IMR-90 (cell line): ENCODE data around the gene CNDP2. TPM values are rescaled to one million over a fixed set of nuclear protein-coding genes. Genes with fewer than 3 reads are reported as not detected.

Source experiments
- ATAC-seq: fragments of 200-7000 bp; cut with Tn5 transposase; 2 replicates; pipeline ENCODE4 v1.9.1; 2020; ENCODE audit warnings: low read depth, mild to moderate bottlenecking, moderate library complexity
- BruUV-seq: library from RNA; stranded (reverse); fragments of 400-500 nt; replicated peaks from 2 replicates; lab custom pipeline; 2021; lab: Mats Ljungman, UMichigan
- CTCF ChIA-PET: fragments of 300-600 bp; formaldehyde crosslinking; extraction: SDS; loops from one replicate; lab custom pipeline; 2021; ENCODE audit warnings: antibody characterized with exemption; lab: Yijun Ruan, JAX
- POLR2A ChIA-PET: fragments of 300-600 bp; sonication (Branson Sonifier 250); formaldehyde crosslinking; loops from one replicate; lab custom pipeline; 2022; ENCODE audit warnings: antibody characterized with exemption; ENCODE audit not compliant: unreplicated experiment; lab: Charles Lee
- DNase-seq: peaks from one replicate; pipeline ENCODE4 v3.0.0; 2013
- H2AFZ ChIP-seq: replicated peaks from 2 replicates; pipeline ENCODE3; 2013; ENCODE audit warnings: low read length, mild to moderate bottlenecking; ENCODE audit not compliant: poor library complexity
- H2AK5ac ChIP-seq: 2 replicates; pipeline ENCODE4 v1.6.1; 2013; ENCODE audit warnings: low read depth, low read length, inconsistent platforms
- H2AK9ac ChIP-seq: replicated peaks from 2 replicates; pipeline ENCODE3; 2013; ENCODE audit warnings: mild to moderate bottlenecking, low read depth, low read length, moderate library complexity; ENCODE audit not compliant: poor library complexity
- H2BK120ac ChIP-seq: 2 replicates; pipeline ENCODE4 v1.6.1; 2013; ENCODE audit warnings: low read depth, low read length, inconsistent platforms
- H2BK15ac ChIP-seq: 3 replicates; pipeline ENCODE4 v1.6.1; 2013; ENCODE audit warnings: low read depth, low read length, inconsistent platforms
- H2BK20ac ChIP-seq: 2 replicates; pipeline ENCODE4 v1.6.1; 2013; ENCODE audit warnings: low read depth, mild to moderate bottlenecking, inconsistent platforms, low read length, moderate library complexity
- H2BK5ac ChIP-seq: 2 replicates; pipeline ENCODE4 v1.6.1; 2013; ENCODE audit warnings: mild to moderate bottlenecking, low read depth, low read length, inconsistent platforms; ENCODE audit not compliant: poor library complexity, severe bottlenecking
- H3K14ac ChIP-seq: replicated peaks from 2 replicates; pipeline ENCODE4 v1.6.1; 2013; ENCODE audit warnings: low read depth, low read length, inconsistent platforms
- H3K18ac ChIP-seq: 2 replicates; pipeline ENCODE4 v1.6.1; 2013; ENCODE audit warnings: low read depth, low read length, control low read depth
- H3K23ac ChIP-seq: 2 replicates; pipeline ENCODE4 v1.6.1; 2013; ENCODE audit warnings: low read depth, low read length, inconsistent platforms
- H3K27ac ChIP-seq: 2 replicates; pipeline ENCODE4 v1.5.1; 2013; ENCODE audit warnings: mild to moderate bottlenecking, control low read depth, low read length; ENCODE audit not compliant: insufficient read depth
- H3K27me3 ChIP-seq: 2 replicates; pipeline ENCODE4 v1.6.1; 2013; ENCODE audit warnings: low read length; ENCODE audit not compliant: control insufficient read depth, insufficient read depth
- H3K36me3 ChIP-seq: 2 replicates; pipeline ENCODE4 v1.6.1; 2013; ENCODE audit warnings: low read length, mixed read lengths; ENCODE audit not compliant: control insufficient read depth, insufficient read depth
- H3K4ac ChIP-seq: 2 replicates; pipeline ENCODE4 v1.6.1; 2013; ENCODE audit warnings: low read depth, low read length, inconsistent platforms
- H3K4me1 ChIP-seq: 2 replicates; pipeline ENCODE4 v1.6.1; 2013; ENCODE audit warnings: low read length, mixed read lengths; ENCODE audit not compliant: control insufficient read depth, insufficient read depth
- H3K4me2 ChIP-seq: 2 replicates; pipeline ENCODE4 v1.6.1; 2013; ENCODE audit warnings: low read depth, mild to moderate bottlenecking, control low read depth, low read length, moderate library complexity
- H3K4me3 ChIP-seq: 2 replicates; pipeline ENCODE4 v1.5.1; 2013; ENCODE audit warnings: low read depth, mild to moderate bottlenecking, control low read depth, low read length, moderate library complexity; ENCODE audit not compliant: insufficient read depth
- H3K56ac ChIP-seq: 2 replicates; pipeline ENCODE4 v1.6.1; 2013; ENCODE audit warnings: low read length, inconsistent platforms; ENCODE audit not compliant: insufficient read depth; ENCODE audit errors: extremely low read depth
- H3K79me1 ChIP-seq, 2 experiments: 2 replicates each; pipeline ENCODE4 v1.6.1; 2013; ENCODE audit warnings: low read length in 2 of 2, inconsistent platforms in 1 of 2, low read depth in 1 of 2
- H3K9ac ChIP-seq: 2 replicates; pipeline ENCODE4 v1.6.1; 2013; ENCODE audit warnings: low read depth, low read length, control low read depth
- H3K9me1 ChIP-seq: 2 replicates; pipeline ENCODE4 v1.6.1; 2013; ENCODE audit warnings: low read length, inconsistent platforms; ENCODE audit not compliant: insufficient read depth
- H3K9me3 ChIP-seq: 2 replicates; pipeline ENCODE4 v1.6.1; 2013; ENCODE audit warnings: low read length; ENCODE audit not compliant: control insufficient read depth, insufficient read depth
- H4K20me1 ChIP-seq: 2 replicates; pipeline ENCODE4 v1.6.1; 2013; ENCODE audit warnings: low read length, inconsistent platforms; ENCODE audit not compliant: insufficient read depth
- H4K5ac ChIP-seq: 2 replicates; pipeline ENCODE4 v1.6.1; 2013; ENCODE audit warnings: mild to moderate bottlenecking, low read depth, low read length, control low read depth
- H4K8ac ChIP-seq, 2 experiments: 2 replicates each; pipeline ENCODE4 v1.6.1; 2013; ENCODE audit warnings: low read depth in 2 of 2, low read length in 2 of 2, control low read depth in 1 of 2, inconsistent platforms in 1 of 2
- H4K91ac ChIP-seq: 2 replicates; pipeline ENCODE4 v1.6.1; 2013; ENCODE audit warnings: low read depth, low read length, inconsistent platforms; ENCODE audit not compliant: insufficient read depth
- BHLHE40 ChIP-seq: fragments of 150-350 bp; IDR thresholded peaks from 2 replicates; pipeline ENCODE4 v1.6.1; 2016; ENCODE audit warnings: mild to moderate bottlenecking, low read depth, low read length
- CHD1 ChIP-seq: IDR thresholded peaks from 2 replicates; pipeline ENCODE4 v1.6.1; 2012; ENCODE audit warnings: low read depth, low read length, improper control_type of control experiment
- CTCF ChIP-seq: conservative IDR thresholded peaks from 2 replicates; pipeline ENCODE4 v1.5.1; 2012; ENCODE audit warnings: mild to moderate bottlenecking, low read depth, low read length, improper control_type of control experiment
- MAFK ChIP-seq: IDR thresholded peaks from 2 replicates; pipeline ENCODE4 v1.6.1; 2012; ENCODE audit warnings: low read depth, low read length, improper control_type of control experiment
- MAZ ChIP-seq: IDR thresholded peaks from 2 replicates; pipeline ENCODE4 v1.6.1; 2012; ENCODE audit warnings: low read depth, mild to moderate bottlenecking, low read length, improper control_type of control experiment, moderate library complexity, borderline replicate concordance
- MXI1 ChIP-seq: IDR thresholded peaks from 2 replicates; pipeline ENCODE4 v1.6.1; 2012; ENCODE audit warnings: low read depth, mild to moderate bottlenecking, low read length, moderate library complexity, borderline replicate concordance
- NFE2L2 ChIP-seq: fragments of 150-350 bp; IDR thresholded peaks from 2 replicates; pipeline ENCODE4 v1.6.1; 2016; ENCODE audit warnings: low read depth, mild to moderate bottlenecking, low read length
- RAD21 ChIP-seq: IDR thresholded peaks from 2 replicates; pipeline ENCODE4 v1.6.1; 2012; ENCODE audit warnings: low read length, improper control_type of control experiment
- RCOR1 ChIP-seq: IDR thresholded peaks from 2 replicates; pipeline ENCODE4 v1.6.1; 2012; ENCODE audit warnings: mild to moderate bottlenecking, low read length, improper control_type of control experiment; ENCODE audit not compliant: insufficient replicate concordance
- RFX5 ChIP-seq: IDR thresholded peaks from 2 replicates; pipeline ENCODE4 v1.8.0; 2012; ENCODE audit warnings: low read depth, mild to moderate bottlenecking, low read length, moderate library complexity
- WGBS, 2 experiments: methylation state at CpG; one replicate each; pipeline versions ENCODE4 v1.1.5 to v1.1.7; 2013; ENCODE audit warnings: missing lambda C conversion rate in 2 of 2; ENCODE audit not compliant: insufficient read length in 1 of 2; ENCODE audit errors: extremely low coverage in 2 of 2; 5-methylcytosine and 5-hydroxymethylcytosine counted together
- dilution Hi-C: fragments of 300-500 bp; cut with HindIII; formaldehyde crosslinking; loops from one replicate; pipeline ENCODE4 v1.14.3; 2018; ENCODE audit warnings: low sequenced_read_pairs; ENCODE audit not compliant: unreplicated experiment
- in situ Hi-C: fragments of 300-500 bp; cut with MboI; formaldehyde crosslinking; loops from 3 replicates; pipeline ENCODE4 v1.14.3; 2019; ENCODE audit warnings: low sequenced_read_pairs, inconsistent platforms, mixed read lengths
- intact Hi-C: fragments of 100-400 bp; cut with micrococcal nuclease; formaldehyde crosslinking; loops from 2 replicates; pipeline ENCODE4 v1.10.0; 2022
- polyA plus RNA-seq, 3 experiments: library from polyadenylated mRNA; depleted of rRNA; stranded (reverse); fragments of >200 nt; gene quantifications; 2 replicates each; pipeline ENCODE4 v1.2.3, GENCODE V29; 2012; ENCODE audit warnings: low replicate concordance in 1 of 3
- total RNA-seq: library from RNA; depleted of rRNA; stranded (reverse); fragments of >200 nt; gene quantifications from 2 replicates; pipeline ENCODE4 v1.2.3, GENCODE V29; 2012

Gene CNDP2
- total and polyA plus RNA-seq, 2 of the 4 experiments (the other 2 are of a cell fraction), result 52.0 to 67.9 TPM

GRCh38 chr18:74530584-74530862 is 34.4 kb downstream of the CNDP2 start:
- Histone ChIP-seq H3K14ac (no peak overlapping the region), H4K8ac (no peak overlapping the region), H3K4me3 (no peak overlapping the region), H3K9ac (no peak overlapping the region), H3K4me2 (no peak overlapping the region), H2AFZ (no peak overlapping the region), H2AK5ac (no peak overlapping the region), H3K4ac (no peak overlapping the region), H2BK15ac (no peak overlapping the region), H2AK9ac (no peak overlapping the region), H3K79me1 (no peaks in the 10 kb centered on the region), H4K5ac (no peak overlapping the region), H3K36me3 (no peaks in the 10 kb centered on the region), H4K91ac (no peak overlapping the region), H3K4me1 (no peaks in the 10 kb centered on the region), H3K9me3 (no peaks in the 10 kb centered on the region), H3K27me3 (peaks cover 16% of the 10 kb centered on the region), H3K23ac (no peak overlapping the region), H2BK5ac (no peak overlapping the region), H2BK120ac (no peak overlapping the region), H3K18ac (no peak overlapping the region), H3K56ac (no peak overlapping the region), H3K9me1 (no peaks in the 10 kb centered on the region), H2BK20ac (no peak overlapping the region), H4K20me1 (no peaks in the 10 kb centered on the region), H3K27ac (no peak overlapping the region)
- 95% methylated on average over 4 of the region's 6 CpGs; no CpG with 5 or more reads in 1 of the 2 experiments for WGBS, 2 experiments
- CTCF ChIA-PET, result no interaction called here
- TF ChIP-seq RFX5 (no peak), CTCF (no peak), BHLHE40 (no peak), MAFK (no peak), MAZ (no peak), RAD21 (no peak), RCOR1 (no peak), MXI1 (no peak), NFE2L2 (no peak), CHD1 (no peak)
- intact Hi-C loops, result no loop called here
- POLR2A ChIA-PET, result no interaction called here
- DNase-seq (no peak), ATAC-seq (no peak)
- in situ Hi-C loops, result no loop called here
- dilution Hi-C loops, result no loop called here
- no TSS peak for BruUV-seq
